OCI-LY7 (cell line): ENCODE results near the gene SPATS1.
"Not testable (repeated sequence)": the region's sequence is repeated elsewhere in the genome, so short reads cannot be mapped to it uniquely, and the experiment has no call there.

ENCODE experiments used
- CTCF ChIP-seq: fragments of 200-600 bp; sonication (generic); conservative IDR thresholded peaks from 2 replicates; pipeline ENCODE4 v1.5.1; 2014; ENCODE audit warnings: mild to moderate bottlenecking, antibody characterized with exemption, low read length, moderate library complexity, mixed read lengths
- EZH2phosphoT487 ChIP-seq: fragments of 200-600 bp; sonication (generic); IDR thresholded peaks from 2 replicates; pipeline ENCODE4 v1.6.1; 2018; ENCODE audit warnings: low read depth, borderline replicate concordance, mild to moderate bottlenecking, mixed run types, antibody characterized with exemption, low read length, moderate library complexity, mixed read lengths

- TF ChIP-seq CTCF, EZH2phosphoT487: not testable (repeated sequence)
Measured at GRCh38 chr6:44317136-44317631, 25.3 kb upstream of the SPATS1 start.
